Nephron (organoid): ENCODE data around the gene CTNNAL1.
A peak's percentile ranks its signal among the peaks of the same experiment; 100 is the strongest.

Experiments
- H3K27ac Mint-ChIP-seq, 3 experiments: 2 replicates each; pipeline ENCODE4 v1.8.0; 2020; ENCODE audit warnings: mixed read lengths in 3 of 3, mild to moderate bottlenecking in 2 of 3, moderate library complexity in 1 of 3
- H3K27me3 Mint-ChIP-seq: 2 replicates; pipeline ENCODE4 v1.8.0; 2021; ENCODE audit warnings: low read depth, mild to moderate bottlenecking, moderate library complexity, mixed read lengths
- H3K36me3 Mint-ChIP-seq: 2 replicates; pipeline ENCODE4 v1.8.0; 2020; ENCODE audit warnings: low read depth, mixed read lengths
- H3K4me1 Mint-ChIP-seq: 2 replicates; pipeline ENCODE4 v1.8.0; 2020; ENCODE audit warnings: mixed read lengths
- H3K4me3 Mint-ChIP-seq, 3 experiments: 2 replicates each; pipeline ENCODE4 v1.8.0; 2020; ENCODE audit warnings: mild to moderate bottlenecking in 3 of 3, mixed read lengths in 3 of 3, moderate library complexity in 2 of 3
- H3K9me3 Mint-ChIP-seq: 2 replicates; pipeline ENCODE4 v1.8.0; 2020; ENCODE audit warnings: mixed read lengths
- TF ChIP-seq, protein P1 (sequence below), 3 experiments: fragments of 200-600 bp; sonication (generic); IDR thresholded peaks; one replicate each; pipeline ENCODE4 v1.5.0; 2021; ENCODE audit warnings: antibody characterized with exemption in 3 of 3; ENCODE audit not compliant: unreplicated experiment in 3 of 3

CTNNAL1 gene

GRCh38 chr9:109022873-109023272, 9.6 kb upstream of the CTNNAL1 start:
- H3K4me1 Mint-ChIP-seq, result peaks cover 48% of the 10 kb centered on the region
- no peak overlapping the region for H3K4me3 Mint-ChIP-seq
- peaks cover 49% of the 10 kb centered on the region for H3K36me3 Mint-ChIP-seq
- H3K27ac Mint-ChIP-seq, result peak overlapping the region in 1 of 3 experiments; percentile 10
- H3K27me3 Mint-ChIP-seq, result no peaks in the 10 kb centered on the region
- TF ChIP-seq, protein P1, sequence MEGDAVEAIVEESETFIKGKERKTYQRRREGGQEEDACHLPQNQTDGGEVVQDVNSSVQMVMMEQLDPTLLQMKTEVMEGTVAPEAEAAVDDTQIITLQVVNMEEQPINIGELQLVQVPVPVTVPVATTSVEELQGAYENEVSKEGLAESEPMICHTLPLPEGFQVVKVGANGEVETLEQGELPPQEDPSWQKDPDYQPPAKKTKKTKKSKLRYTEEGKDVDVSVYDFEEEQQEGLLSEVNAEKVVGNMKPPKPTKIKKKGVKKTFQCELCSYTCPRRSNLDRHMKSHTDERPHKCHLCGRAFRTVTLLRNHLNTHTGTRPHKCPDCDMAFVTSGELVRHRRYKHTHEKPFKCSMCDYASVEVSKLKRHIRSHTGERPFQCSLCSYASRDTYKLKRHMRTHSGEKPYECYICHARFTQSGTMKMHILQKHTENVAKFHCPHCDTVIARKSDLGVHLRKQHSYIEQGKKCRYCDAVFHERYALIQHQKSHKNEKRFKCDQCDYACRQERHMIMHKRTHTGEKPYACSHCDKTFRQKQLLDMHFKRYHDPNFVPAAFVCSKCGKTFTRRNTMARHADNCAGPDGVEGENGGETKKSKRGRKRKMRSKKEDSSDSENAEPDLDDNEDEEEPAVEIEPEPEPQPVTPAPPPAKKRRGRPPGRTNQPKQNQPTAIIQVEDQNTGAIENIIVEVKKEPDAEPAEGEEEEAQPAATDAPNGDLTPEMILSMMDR (IDR thresholded peaks at IDR 0.05; ENCODE audit: unreplicated experiment in 3 of 3), result no peak
- H3K9me3 Mint-ChIP-seq, result no peaks in the 10 kb centered on the region

- Mint-ChIP-seq H3K27ac (peak overlapping the region in 2 of 3 experiments; percentile 44 to 53), H3K9me3 (no peaks in the 10 kb centered on the region), H3K27me3 (no peaks in the 10 kb centered on the region), H3K36me3 (peaks cover 41% of the 10 kb centered on the region), H3K4me1 (peaks cover 43% of the 10 kb centered on the region), H3K4me3 (no peak overlapping the region)
- TF ChIP-seq, protein P1 (IDR thresholded peaks at IDR 0.05; ENCODE audit: unreplicated experiment in 3 of 3), result no peak
These were observed 7.5 kb upstream of the CTNNAL1 start for GRCh38 chr9:109020581-109021511.

DNA sequence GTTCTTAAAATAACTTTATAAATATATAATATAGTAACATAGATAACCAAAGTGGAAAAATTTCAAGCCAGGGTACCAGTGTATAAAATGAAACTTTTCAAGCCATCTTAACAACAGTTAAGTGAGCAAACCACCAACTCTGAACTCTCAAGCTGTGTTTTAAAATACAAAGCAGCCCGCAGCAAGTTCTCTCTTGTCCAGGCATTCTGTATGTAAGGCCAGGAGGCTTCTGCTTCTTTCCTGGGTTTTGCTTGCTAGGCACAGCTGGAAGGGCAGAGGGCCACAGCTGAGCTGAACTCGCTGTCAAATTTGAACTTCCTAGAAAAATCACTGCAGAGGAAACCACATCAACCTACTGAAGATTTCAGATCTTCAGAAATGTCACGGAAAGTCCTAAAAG, 6.8 kb upstream of the CTNNAL1 start:
- peaks cover 42% of the 10 kb centered on the region for H3K4me1 Mint-ChIP-seq
- H3K36me3 Mint-ChIP-seq, result peaks cover 41% of the 10 kb centered on the region
- no peak overlapping the region for H3K4me3 Mint-ChIP-seq
- TF ChIP-seq, protein P1 (IDR thresholded peaks at IDR 0.05; ENCODE audit: unreplicated experiment in 3 of 3), result no peak
- H3K9me3 Mint-ChIP-seq, result no peaks in the 10 kb centered on the region
- no peaks in the 10 kb centered on the region for H3K27me3 Mint-ChIP-seq
- H3K27ac Mint-ChIP-seq, result peak overlapping the region; percentile 44 to 85 (median 53)

DNA sequence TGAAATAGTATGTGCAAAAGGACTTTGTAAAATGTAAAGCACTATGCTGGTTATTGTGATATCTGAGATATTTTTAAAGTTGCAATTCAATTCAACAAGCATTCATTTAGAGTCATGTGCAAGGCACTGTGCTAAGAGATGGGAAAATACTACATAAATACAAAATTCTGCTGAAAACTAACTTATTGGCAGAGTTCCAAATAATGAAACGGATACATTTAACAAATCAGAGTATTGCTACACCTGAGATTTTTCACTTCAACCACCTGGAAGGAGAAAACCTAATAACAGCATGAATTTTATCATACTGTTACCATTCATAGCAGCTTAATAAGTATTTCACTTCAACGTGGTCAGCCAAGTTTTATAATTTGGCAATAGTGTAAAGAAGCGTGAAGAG, 6.1 kb upstream of the CTNNAL1 start:
- TF ChIP-seq, protein P1 (IDR thresholded peaks at IDR 0.05; ENCODE audit: unreplicated experiment in 3 of 3), result no peak
- H3K4me3 Mint-ChIP-seq, result no peak overlapping the region
- H3K27me3 Mint-ChIP-seq, result no peaks in the 10 kb centered on the region
- H3K9me3 Mint-ChIP-seq, result no peaks in the 10 kb centered on the region
- H3K36me3 Mint-ChIP-seq, result peaks cover 36% of the 10 kb centered on the region
- peaks cover 42% of the 10 kb centered on the region for H3K4me1 Mint-ChIP-seq
- peak overlapping the region in 1 of 3 experiments; percentile 12 for H3K27ac Mint-ChIP-seq

DNA sequence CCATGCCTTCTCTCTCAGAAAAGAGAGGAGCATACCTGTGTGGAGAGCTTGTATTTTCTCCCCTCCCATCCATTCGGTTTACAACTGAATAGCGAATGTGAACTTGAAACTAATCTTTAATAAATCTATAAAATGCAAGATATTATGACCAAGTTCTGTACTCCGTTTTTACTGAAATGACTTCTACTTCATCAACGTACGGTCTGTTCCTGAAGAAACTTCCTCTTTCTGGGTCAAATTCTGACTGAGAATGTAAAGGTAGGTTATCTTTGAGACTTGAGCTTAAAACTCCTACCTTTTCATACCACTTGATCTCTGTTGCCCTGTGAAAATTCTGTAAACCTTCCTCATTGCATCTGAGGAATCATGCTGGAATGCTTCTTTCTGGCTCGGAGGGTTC, 4.2 kb upstream of the CTNNAL1 start:
- TF ChIP-seq, protein P1 (IDR thresholded peaks at IDR 0.05; ENCODE audit: unreplicated experiment in 3 of 3), result no peak
- H3K27ac Mint-ChIP-seq, result peak overlapping the region; percentile 8 to 81 (median 26)
- H3K4me3 Mint-ChIP-seq, result no peak overlapping the region
- H3K27me3 Mint-ChIP-seq, result no peaks in the 10 kb centered on the region
- peaks cover 28% of the 10 kb centered on the region for H3K36me3 Mint-ChIP-seq
- H3K4me1 Mint-ChIP-seq, result peaks cover 48% of the 10 kb centered on the region
- H3K9me3 Mint-ChIP-seq, result no peaks in the 10 kb centered on the region
